ENCODE measurements around the gene GPSM3. TPM values are rescaled to one million over a fixed set of nuclear protein-coding genes. Genes with fewer than 3 reads are reported as not detected.

GPSM3 gene
- total and polyA plus RNA-seq, 2 donors (not counting 1 experiment from before 2014, with no cell fraction given) = 194 to 299 TPM

DNA sequence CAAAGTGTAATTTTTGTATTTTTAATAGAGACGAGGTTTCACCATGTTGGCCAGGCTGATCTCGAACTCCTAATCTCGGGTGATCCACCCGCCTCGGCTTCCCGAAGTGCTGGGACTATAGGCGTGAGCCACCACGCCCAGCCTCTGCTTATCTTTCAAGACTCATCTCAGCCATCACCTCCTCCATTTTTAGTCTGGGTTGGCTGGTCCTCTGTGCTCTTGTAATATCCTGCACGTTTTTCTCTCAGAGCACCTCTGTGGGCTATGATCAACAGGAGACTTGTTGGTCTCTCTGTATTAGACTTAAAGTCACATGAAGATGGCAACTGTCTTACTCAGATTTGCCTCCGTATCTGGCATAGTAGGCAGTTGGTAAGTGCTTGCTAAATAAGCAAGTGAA is 23.8 kb upstream of the GPSM3 start:
- no peak overlapping the region for H3K9ac ChIP-seq (ENCODE audit: low read length)
- no peaks in the 10 kb centered on the region for H3K36me3 ChIP-seq (replicated peaks in 1 of 2; ENCODE audit: control extremely low read depth in 1 of 2, control insufficient read depth in 1 of 2, extremely low read depth in 1 of 2, insufficient read depth in 2 of 2, low read length in 1 of 2)
- no peak overlapping the region for H2AFZ ChIP-seq (ENCODE audit: insufficient read depth, low read depth, low read length, poor library complexity, severe bottlenecking)
- Mint-ChIP-seq H3K27ac (no peak overlapping the region), H3K27me3 (peaks cover 5% of the 10 kb centered on the region), H3K4me1 (peaks cover 11% of the 10 kb centered on the region), H3K4me3 (no peak overlapping the region), H3K9me3 (ENCODE audit: insufficient read depth) (no peaks in the 10 kb centered on the region)
- intact Hi-C loops (cut with micrococcal nuclease) = no loop called here
- no peaks in the 10 kb centered on the region for H3K27me3 ChIP-seq (replicated peaks in 1 of 4; ENCODE audit: control extremely low read depth in 1 of 4, control insufficient read depth in 3 of 4, insufficient read depth in 4 of 4, low read length in 3 of 4)
- 100% methylated on average over 7 of the region's 10 CpGs for WGBS (ENCODE audit: insufficient coverage)
- H3K9me3 ChIP-seq (ENCODE audit: control extremely low read depth in 1 of 3, control insufficient read depth in 2 of 3, insufficient read depth in 1 of 3, low read length in 2 of 3) = no peaks in the 10 kb centered on the region
- ChIA-PET CTCF (no interaction called here), POLR2A (no interaction called here)
- H3K4me2 ChIP-seq (replicated peaks; ENCODE audit: low read depth, low read length, poor library complexity, severe bottlenecking) = no peak overlapping the region
- no peaks in the 10 kb centered on the region for H3K79me2 ChIP-seq (ENCODE audit: control insufficient read depth, insufficient read depth, low read length)
- no peak for DNase-seq
- ATAC-seq (ENCODE audit: low read depth) = no peak
- H4K20me1 ChIP-seq (ENCODE audit: control insufficient read depth, insufficient read depth, low read length, poor library complexity, severe bottlenecking) = no peaks in the 10 kb centered on the region
- H3K4me1 ChIP-seq (ENCODE audit: control insufficient read depth in 2 of 2, insufficient read depth in 2 of 2, low read length in 2 of 2) = peaks cover 6 to 12% of the 10 kb centered on the region in 2 donors
- no peak overlapping the region for H3K4me3 ChIP-seq (ENCODE audit: control extremely low read depth in 1 of 5, extremely low read depth in 1 of 5, insufficient read depth in 1 of 5, low read depth in 2 of 5, low read length in 4 of 5)
- H3K27ac ChIP-seq (ENCODE audit: low read length in 2 of 2) = no peak overlapping the region
- TF ChIP-seq, protein P1, sequence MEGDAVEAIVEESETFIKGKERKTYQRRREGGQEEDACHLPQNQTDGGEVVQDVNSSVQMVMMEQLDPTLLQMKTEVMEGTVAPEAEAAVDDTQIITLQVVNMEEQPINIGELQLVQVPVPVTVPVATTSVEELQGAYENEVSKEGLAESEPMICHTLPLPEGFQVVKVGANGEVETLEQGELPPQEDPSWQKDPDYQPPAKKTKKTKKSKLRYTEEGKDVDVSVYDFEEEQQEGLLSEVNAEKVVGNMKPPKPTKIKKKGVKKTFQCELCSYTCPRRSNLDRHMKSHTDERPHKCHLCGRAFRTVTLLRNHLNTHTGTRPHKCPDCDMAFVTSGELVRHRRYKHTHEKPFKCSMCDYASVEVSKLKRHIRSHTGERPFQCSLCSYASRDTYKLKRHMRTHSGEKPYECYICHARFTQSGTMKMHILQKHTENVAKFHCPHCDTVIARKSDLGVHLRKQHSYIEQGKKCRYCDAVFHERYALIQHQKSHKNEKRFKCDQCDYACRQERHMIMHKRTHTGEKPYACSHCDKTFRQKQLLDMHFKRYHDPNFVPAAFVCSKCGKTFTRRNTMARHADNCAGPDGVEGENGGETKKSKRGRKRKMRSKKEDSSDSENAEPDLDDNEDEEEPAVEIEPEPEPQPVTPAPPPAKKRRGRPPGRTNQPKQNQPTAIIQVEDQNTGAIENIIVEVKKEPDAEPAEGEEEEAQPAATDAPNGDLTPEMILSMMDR (IDR thresholded peaks at IDR 0.05) = no peak
- TF ChIP-seq EZH2 (IDR thresholded peaks at IDR 0.05; ENCODE audit: borderline replicate concordance, insufficient read depth, low read depth, low read length, poor library complexity, severe bottlenecking) = no peak

DNA sequence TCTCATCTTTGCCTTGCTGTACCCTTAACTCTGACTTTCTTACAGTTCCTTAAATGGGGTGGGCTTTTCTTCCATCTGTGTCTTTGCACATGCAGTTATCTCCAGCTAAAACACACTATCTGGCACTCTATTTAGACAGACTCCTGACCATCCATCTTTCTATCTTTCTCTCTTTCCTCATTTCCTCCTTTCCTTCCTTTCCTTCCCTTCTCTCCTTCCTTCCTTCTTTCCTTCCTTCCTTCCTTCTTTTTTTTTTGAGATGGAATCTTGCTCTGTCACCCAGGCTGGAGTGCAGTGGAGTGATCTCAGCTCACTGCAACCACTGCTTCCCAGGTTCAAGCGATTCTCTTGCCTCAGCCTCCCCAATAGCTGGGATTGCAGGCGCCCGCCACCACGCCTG is 23.2 kb upstream of the GPSM3 start:
- Histone ChIP-seq H2AFZ (ENCODE audit: insufficient read depth, low read depth, low read length, poor library complexity, severe bottlenecking) (no peak overlapping the region), H3K27ac (ENCODE audit: low read length in 2 of 2) (no peak overlapping the region), H3K9ac (ENCODE audit: low read length) (no peak overlapping the region), H3K36me3 (replicated peaks in 1 of 2; ENCODE audit: control extremely low read depth in 1 of 2, control insufficient read depth in 1 of 2, extremely low read depth in 1 of 2, insufficient read depth in 2 of 2, low read length in 1 of 2) (no peaks in the 10 kb centered on the region), H3K4me2 (replicated peaks; ENCODE audit: low read depth, low read length, poor library complexity, severe bottlenecking) (no peak overlapping the region), H3K9me3 (ENCODE audit: control extremely low read depth in 1 of 3, control insufficient read depth in 2 of 3, insufficient read depth in 1 of 3, low read length in 2 of 3) (no peaks in the 10 kb centered on the region), H3K79me2 (ENCODE audit: control insufficient read depth, insufficient read depth, low read length) (no peaks in the 10 kb centered on the region), H3K27me3 (replicated peaks in 1 of 4; ENCODE audit: control extremely low read depth in 1 of 4, control insufficient read depth in 3 of 4, insufficient read depth in 4 of 4, low read length in 3 of 4) (no peaks in the 10 kb centered on the region), H4K20me1 (ENCODE audit: control insufficient read depth, insufficient read depth, low read length, poor library complexity, severe bottlenecking) (no peaks in the 10 kb centered on the region), H3K4me1 (ENCODE audit: control insufficient read depth in 2 of 2, insufficient read depth in 2 of 2, low read length in 2 of 2) (peaks cover 0 to 6% of the 10 kb centered on the region in 2 donors), H3K4me3 (ENCODE audit: control extremely low read depth in 1 of 5, extremely low read depth in 1 of 5, insufficient read depth in 1 of 5, low read depth in 2 of 5, low read length in 4 of 5) (no peak overlapping the region)
- TF ChIP-seq, protein P1 (IDR thresholded peaks at IDR 0.05) = no peak
- TF ChIP-seq EZH2 (IDR thresholded peaks at IDR 0.05; ENCODE audit: borderline replicate concordance, insufficient read depth, low read depth, low read length, poor library complexity, severe bottlenecking) = no peak
- no CpG with 5 or more reads among the region's 4 CpGs for WGBS (ENCODE audit: insufficient coverage)
- ChIA-PET POLR2A (no interaction called here), CTCF (no interaction called here)
- Mint-ChIP-seq H3K27me3 (peaks cover 5% of the 10 kb centered on the region), H3K9me3 (ENCODE audit: insufficient read depth) (no peaks in the 10 kb centered on the region), H3K4me3 (no peak overlapping the region), H3K27ac (no peak overlapping the region), H3K4me1 (peaks cover 9% of the 10 kb centered on the region)
- DNase-seq = no peak
- intact Hi-C loops (cut with micrococcal nuclease) = no loop called here
- no peak for ATAC-seq (ENCODE audit: low read depth)

Measured in B cell (primary cell).